ENCODE data around the gene HPGDS. TPM values are rescaled to one million over a fixed set of nuclear protein-coding genes. Genes with fewer than 3 reads are reported as not detected.

HPGDS gene
- total RNA-seq, 6 experiments from 2014 or later = 0.16 to 0.98 (median 0.54) TPM; not detected in 1

- WGBS (ENCODE audit: insufficient coverage, low coverage, low lambda C conversion rate, missing lambda C conversion rate) = 82% methylated on average over 2 of the region's 2 CpGs
- intact Hi-C loops (cut with DNase I) = no loop called here
Measured at GRCh38 chr4:94369046-94369445, 26.4 kb upstream of the HPGDS start.

GRCh38 chr4:94368459-94368858, 25.8 kb upstream of the HPGDS start:
- H3K27me3 ChIP-seq = no peaks in the 10 kb centered on the region
- H3K9me3 ChIP-seq = no peaks in the 10 kb centered on the region
- no peaks in the 10 kb centered on the region for H3K4me1 ChIP-seq
- H3K36me3 ChIP-seq = no peaks in the 10 kb centered on the region
- no peak overlapping the region for H3K4me3 ChIP-seq
- intact Hi-C loops (cut with DNase I) = no loop called here
- H3K27ac ChIP-seq = no peak overlapping the region
- no peak for ATAC-seq
- no peak for DNase-seq
- WGBS (ENCODE audit: insufficient coverage, low coverage, low lambda C conversion rate, missing lambda C conversion rate) = 89% methylated on average over 1 of the region's 1 CpG
- no peak for TF ChIP-seq POLR2A (IDR thresholded peaks at IDR 0.05)
- TF ChIP-seq CTCF (IDR thresholded peaks at IDR 0.05) = no peak

More at GRCh38 chr4:94369046-94369445, 26.4 kb upstream of the HPGDS start:
- H3K4me3 ChIP-seq = no peak overlapping the region
- no peaks in the 10 kb centered on the region for H3K36me3 ChIP-seq
- H3K9me3 ChIP-seq = no peaks in the 10 kb centered on the region
- no peak overlapping the region for H3K27ac ChIP-seq
- no peak for DNase-seq
- no peak for ATAC-seq
- H3K4me1 ChIP-seq = no peaks in the 10 kb centered on the region
- TF ChIP-seq POLR2A (IDR thresholded peaks at IDR 0.05) (no peak), CTCF (IDR thresholded peaks at IDR 0.05) (no peak)
- H3K27me3 ChIP-seq = no peaks in the 10 kb centered on the region

- H3K36me3 ChIP-seq = no peaks in the 10 kb centered on the region
- H3K9me3 ChIP-seq = no peaks in the 10 kb centered on the region
- DNase-seq (no peak), ATAC-seq (no peak)
- WGBS (ENCODE audit: insufficient coverage, low coverage, low lambda C conversion rate, missing lambda C conversion rate) = 73% methylated on average over 1 of the region's 1 CpG
- intact Hi-C loops (cut with DNase I) = no loop called here
- H3K27me3 ChIP-seq = no peaks in the 10 kb centered on the region
- H3K4me1 ChIP-seq = no peaks in the 10 kb centered on the region
- H3K4me3 ChIP-seq = no peak overlapping the region
- TF ChIP-seq CTCF (IDR thresholded peaks at IDR 0.05) (no peak), POLR2A (IDR thresholded peaks at IDR 0.05) (no peak)
- H3K27ac ChIP-seq = no peak overlapping the region
Measured at GRCh38 chr4:94365304-94365703, 22.7 kb upstream of the HPGDS start.

- no peak for TF ChIP-seq CTCF (IDR thresholded peaks at IDR 0.05)
- TF ChIP-seq POLR2A (IDR thresholded peaks at IDR 0.05) = no peak
- DNase-seq = no peak
- Histone ChIP-seq H3K4me1 (no peaks in the 10 kb centered on the region), H3K36me3 (no peaks in the 10 kb centered on the region), H3K27ac (no peak overlapping the region), H3K9me3 (no peaks in the 10 kb centered on the region), H3K4me3 (no peak overlapping the region), H3K27me3 (no peaks in the 10 kb centered on the region)
- ATAC-seq = no peak
- intact Hi-C loops (cut with DNase I) = no loop called here
- 58% methylated on average over 4 of the region's 4 CpGs for WGBS (ENCODE audit: insufficient coverage, low coverage, low lambda C conversion rate, missing lambda C conversion rate)
Measured at GRCh38 chr4:94364527-94364926, 21.9 kb upstream of the HPGDS start.

GRCh38 chr4:94363136-94363655, 20.6 kb upstream of the HPGDS start:
- H3K27me3 ChIP-seq = no peaks in the 10 kb centered on the region
- WGBS (ENCODE audit: insufficient coverage, low coverage, low lambda C conversion rate, missing lambda C conversion rate) = 66% methylated on average over 4 of the region's 4 CpGs
- H3K36me3 ChIP-seq = no peaks in the 10 kb centered on the region
- intact Hi-C loops (cut with DNase I) = no loop called here
- ATAC-seq (no peak), DNase-seq (no peak)
- no peak overlapping the region for H3K27ac ChIP-seq
- H3K9me3 ChIP-seq = no peaks in the 10 kb centered on the region
- H3K4me3 ChIP-seq = no peak overlapping the region
- TF ChIP-seq POLR2A (IDR thresholded peaks at IDR 0.05) (no peak), CTCF (IDR thresholded peaks at IDR 0.05) (no peak)
- H3K4me1 ChIP-seq = no peaks in the 10 kb centered on the region
